GM21515 (cell line): Measurements from ENCODE around the gene UBE2G2.

ENCODE experiments used
- ATAC-seq: cut with Tn5 transposase; IDR thresholded peaks from one replicate; pipeline ENCODE4 v1.9.1; 2021; ENCODE audit not compliant: unreplicated experiment

UBE2G2 gene

DNA sequence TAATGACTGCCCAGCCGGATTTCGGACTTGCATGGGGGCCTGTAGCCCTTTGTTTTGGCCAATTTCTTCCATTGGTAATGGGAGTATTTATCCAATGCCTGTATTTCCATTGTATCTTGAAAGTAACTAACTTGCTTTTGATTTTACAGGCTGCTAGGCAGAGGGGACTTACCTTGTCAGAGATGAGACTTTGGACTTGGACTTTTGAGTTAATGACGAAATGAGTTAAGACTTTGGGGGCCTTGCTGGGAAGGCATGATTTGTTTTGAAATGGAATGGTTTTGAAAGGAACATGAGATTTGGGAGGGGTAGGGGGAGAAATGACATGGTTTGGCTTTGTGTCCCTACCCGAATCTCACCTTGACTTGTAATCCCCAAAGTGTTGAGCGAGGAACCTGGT, 9.6 kb downstream of the UBE2G2 start:
- no peak for ATAC-seq

DNA sequence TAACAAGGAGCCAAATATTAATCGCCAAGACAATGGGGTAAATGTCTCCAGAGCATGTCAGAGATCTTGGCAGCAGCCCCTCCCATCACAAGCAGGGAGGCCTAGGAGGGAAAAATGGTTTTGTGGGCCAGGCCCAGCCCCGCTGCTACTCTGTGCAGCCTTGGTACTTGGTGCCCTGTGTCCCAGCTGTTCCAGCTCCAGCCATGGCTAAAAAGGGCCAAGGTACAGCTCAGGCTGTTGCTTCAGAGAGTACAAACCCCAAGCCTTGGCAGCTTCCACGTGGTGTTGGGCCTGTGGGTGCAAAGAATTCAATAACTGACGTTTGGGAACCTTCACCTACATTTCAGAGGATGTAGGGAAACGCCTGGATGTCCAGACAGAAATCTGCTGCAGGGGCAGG, 10.4 kb downstream of the UBE2G2 start:
- ATAC-seq, result no peak

DNA sequence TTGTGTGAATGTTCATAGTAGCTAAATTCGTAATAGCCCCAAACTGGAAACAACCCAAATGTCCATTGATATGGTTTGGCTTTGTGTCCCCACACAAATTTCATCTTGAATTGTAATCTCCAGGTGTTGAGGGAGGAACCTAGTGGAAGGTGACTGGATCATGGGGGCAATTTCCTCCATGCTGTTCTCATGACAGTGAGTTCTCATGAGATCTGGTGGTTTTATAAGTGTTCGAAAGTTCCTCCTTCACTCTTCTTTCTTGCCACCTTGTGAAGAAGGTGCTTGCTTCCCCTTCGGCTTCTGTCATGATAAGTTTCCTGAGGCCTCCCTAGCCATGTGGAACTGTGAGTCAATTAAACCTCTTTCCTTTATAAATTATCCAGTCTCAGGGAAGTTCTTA, 11.3 kb downstream of the UBE2G2 start:
- ATAC-seq, result no peak

DNA sequence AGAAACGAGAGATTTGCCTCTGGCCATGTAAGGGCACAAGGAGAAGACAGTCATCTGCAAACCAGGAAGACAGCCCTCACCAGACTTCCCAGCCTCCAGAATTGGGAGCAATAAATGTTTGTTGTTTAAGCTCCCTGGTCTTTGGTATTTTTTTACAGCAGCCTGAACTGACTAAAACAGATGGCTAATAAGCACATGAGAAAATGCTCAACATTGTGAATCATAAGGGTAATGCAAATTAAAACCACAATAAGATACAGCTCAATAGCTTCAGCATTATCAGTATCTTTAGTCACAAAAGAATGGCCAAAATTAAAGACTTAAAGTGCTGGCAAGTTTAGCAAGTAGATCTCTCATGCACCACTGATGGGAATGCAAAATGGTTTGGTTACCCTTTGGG, 11.7 kb downstream of the UBE2G2 start:
- ATAC-seq, result no peak

DNA sequence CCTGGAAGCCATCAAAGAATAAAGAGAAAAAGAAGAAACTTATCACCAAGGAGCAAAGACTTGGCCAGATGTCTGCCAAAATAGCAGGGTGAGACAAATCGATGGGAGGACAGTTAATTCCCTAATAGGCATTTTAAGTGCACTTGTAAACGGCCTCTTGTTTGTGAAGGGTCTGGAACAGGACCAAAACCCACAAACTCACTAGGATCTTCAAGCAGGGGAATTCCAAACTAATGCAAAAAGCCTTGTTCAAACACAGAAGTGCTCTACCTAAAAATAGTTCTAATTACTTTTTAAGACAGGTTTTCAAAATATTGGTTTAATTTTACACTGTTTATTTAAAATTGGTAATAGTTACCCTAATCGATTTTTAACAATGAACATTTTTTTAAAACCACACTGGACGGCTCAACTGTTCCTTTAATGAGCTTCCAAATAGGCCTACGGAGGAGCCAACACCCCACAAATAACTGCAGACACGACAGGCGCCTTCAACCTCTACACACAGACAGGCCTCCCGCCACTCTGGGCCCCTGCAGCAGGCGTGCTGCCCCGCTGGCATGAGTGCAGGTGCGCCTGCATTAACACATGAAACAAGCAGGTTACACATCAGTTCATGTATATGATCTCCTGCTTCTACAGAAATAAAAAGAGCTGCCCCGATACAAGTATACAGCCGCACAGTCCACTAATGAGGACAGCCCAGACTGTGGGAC, 15.8 kb downstream of the UBE2G2 start:
- ATAC-seq, result no peak

DNA sequence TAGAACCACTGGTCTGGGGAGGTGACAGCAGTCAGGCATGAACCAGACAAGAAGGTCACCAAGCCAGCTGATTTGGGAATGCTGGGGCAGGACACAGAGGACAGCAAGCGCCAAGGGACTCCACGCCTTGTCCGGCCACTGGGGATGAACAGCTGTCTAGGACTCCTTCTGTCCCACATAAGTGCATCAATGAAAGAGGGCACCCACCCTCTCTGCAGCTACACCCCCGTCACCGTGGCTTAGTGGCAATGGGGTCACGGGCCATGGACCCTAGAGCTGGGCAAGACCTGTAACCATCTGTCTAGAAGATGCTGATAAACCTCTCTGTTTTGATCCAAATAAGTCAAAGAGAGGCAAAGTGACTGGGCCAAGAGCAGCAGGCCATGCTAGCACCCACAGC, 16.8 kb downstream of the UBE2G2 start:
- ATAC-seq, result no peak

DNA sequence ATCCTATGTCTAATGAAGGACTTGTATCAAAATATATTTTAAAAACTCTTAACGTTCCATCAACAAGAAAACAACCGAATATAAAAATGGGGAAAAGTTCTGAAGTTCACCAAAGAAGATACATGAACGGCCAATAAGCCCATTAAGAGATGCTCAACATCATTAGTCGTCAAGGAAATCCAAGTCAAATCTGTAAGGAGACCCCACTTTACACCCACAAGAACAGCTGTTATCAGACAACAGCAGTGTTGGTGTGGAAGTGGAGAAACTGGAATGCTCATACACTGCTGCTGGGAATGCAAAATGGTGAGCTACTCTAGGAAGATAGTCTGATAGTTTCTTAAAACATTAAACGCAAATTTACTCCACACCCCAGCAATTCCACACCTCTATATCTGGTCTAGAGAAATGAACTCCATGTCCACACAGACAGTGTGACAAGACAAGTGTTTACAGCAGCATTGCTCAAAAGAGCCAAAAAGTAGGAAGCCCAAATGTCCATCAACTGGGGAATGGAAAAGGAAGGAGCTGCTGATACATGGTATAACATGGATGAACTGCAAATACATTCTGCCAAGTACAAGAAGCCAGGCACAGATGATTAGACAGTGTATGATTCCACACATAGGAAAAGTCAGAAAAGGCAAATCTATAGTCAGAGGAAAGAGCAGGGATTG, 18.5 kb downstream of the UBE2G2 start:
- ATAC-seq, result no peak

DNA sequence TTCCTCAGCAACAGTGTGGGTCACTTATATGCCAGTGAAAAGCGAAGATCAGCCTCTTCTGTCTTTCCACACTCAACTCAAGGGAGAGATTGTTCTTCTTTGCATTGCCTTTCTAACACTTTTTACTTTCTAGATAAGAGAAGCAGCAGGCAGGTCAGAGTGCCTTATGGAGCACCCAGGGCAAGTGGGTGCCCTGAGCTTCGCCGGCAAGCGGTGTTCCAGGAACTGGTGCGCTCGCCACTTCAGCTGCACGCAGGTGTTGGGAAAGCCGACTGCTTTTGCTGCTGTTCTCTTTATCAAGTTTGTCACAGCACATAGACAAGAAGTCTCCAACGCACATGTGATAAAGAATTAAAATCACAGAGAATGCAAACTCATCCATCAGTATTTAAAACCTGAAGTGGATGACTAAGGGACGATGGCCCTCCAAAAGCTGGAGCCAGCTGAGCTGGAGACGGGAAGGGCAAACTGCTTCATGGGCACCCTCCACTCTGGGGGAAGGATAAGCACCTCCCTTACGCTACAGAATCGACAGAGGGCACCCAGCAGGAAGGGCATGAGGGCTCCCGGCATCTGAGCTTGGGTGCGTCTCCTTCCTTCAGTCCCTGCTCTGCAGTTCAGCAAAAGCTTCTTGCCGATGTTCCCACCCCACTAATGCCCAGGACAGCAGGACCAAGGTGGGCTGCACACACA, 20.7 kb downstream of the UBE2G2 start:
- ATAC-seq, result no peak

DNA sequence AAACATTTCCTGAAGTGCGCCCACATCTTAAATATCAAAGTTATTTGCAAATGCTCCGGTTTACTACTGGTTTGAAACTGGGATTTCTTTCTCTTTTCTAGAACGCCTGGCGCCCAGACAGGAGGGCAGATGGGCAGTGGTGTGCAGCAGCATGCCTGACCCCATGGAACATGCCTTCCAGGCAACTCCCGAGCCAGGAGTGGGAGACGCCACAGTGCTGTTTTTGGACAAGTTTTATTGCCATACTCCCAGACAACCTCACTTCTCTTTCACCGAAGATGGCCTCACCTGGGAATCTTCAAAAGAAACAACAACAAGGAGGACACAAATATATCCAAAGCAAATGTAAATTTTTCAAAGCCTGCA, 21.5 kb downstream of the UBE2G2 start:
- no peak for ATAC-seq

DNA sequence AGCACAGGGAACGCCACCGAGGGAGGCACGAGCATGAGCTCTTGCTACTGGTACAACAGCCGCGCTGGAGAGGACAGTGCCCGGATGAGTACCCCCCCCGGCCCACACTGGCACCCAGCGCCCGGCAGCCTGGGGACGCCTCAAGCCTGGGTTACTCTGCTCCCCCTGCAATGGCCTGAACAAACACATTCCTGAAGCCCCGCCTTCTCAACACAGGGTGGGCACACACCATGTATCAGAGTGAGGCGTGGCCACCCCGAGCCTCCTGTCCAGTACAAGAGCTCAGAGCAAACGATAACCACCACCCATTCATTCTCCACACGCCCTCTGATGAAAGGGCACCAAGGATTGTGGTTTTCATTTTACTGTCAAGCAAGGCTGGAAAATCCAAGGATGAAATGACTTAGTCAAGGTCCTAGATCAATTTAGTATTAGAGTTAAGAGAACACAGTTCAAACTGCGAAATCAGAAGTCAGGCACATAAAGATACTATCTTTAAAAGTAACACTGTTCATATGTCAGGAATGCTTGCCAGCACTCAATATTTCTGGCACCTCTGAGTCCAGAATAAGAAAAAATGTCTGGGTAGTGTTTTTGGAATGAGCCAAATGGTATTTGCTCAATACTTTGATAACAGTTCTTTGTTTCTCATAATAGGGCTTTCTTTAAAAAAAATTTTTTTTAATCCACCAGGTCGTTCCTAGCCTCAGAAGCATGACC, 22.0 kb downstream of the UBE2G2 start:
- ATAC-seq, result no peak

DNA sequence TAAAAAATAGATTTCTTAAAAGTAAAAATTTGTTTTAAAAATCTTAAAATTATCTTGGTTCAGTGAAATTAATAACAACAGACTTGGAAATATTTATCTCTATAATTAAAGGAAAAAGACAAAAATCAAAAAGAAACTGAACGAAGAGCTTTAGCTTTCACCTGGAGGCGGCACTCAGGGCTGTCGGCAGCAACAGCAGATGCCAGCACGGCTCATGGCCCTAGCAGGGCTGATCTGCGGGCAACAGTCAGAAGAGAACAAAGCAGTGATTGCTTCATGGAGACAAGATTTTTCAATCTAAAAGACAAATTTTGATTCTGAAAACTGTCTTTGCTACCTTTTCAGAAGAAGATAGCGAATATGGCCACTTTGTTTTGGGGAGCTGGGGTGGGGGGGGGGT, 22.6 kb downstream of the UBE2G2 start:
- ATAC-seq, result no peak

DNA sequence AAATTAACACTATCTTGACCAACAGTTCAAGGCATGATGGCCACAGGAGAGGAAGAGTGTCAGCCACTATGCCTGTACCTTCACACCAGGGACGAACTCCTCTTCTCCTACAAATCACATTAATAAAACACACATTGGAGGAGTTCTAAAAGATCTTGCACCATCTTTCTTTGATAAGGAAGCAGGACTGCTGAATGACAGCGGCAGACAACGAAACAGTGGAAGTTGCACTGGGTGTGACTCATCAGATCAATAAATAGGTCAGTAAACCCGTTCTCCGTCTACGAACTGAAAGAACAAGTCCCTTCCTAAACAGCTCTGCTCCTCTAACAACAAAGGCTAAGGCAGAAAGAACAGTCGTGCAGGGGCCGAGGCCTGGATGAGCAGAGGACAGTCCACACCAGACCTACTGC, 23.1 kb downstream of the UBE2G2 start:
- ATAC-seq, result no peak

DNA sequence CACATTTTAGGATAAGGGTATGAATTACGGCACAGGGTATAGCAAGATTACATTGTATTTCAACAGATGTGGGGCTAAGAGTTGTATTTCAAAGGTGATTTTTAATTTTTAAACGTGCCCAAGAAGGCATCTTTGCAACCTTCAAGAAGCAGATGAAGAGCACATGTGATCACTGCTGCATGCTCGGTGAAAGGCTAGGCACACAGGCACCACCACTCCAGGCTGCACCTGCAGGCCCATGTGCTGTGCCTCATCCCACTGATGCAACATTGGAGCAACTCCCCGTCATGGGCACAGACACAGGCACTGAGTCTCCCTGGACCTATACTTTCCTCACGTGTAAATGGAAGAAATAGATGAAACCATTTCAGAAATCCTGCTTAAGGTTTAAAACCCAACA, 23.5 kb downstream of the UBE2G2 start:
- ATAC-seq, result no peak

DNA sequence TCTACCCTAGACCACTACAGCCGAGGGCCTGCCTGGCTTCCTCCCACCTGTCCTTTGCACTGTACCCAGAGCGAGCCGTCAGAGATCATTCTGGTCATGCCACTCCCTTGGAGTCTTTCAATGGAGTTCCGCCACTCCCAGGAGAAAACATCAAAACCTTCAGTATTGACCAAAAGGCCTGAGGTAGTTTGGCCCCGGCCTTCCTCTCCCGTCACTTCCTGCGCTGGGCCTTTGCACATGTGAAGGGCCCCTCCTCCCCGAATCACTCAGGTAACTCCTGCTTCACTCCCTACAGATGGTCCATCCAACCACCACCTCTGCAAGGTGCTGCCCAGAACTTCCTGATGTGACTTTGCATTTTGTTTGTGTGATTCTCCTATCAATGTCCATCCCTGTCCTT, 26.6 kb downstream of the UBE2G2 start:
- no peak for ATAC-seq

DNA sequence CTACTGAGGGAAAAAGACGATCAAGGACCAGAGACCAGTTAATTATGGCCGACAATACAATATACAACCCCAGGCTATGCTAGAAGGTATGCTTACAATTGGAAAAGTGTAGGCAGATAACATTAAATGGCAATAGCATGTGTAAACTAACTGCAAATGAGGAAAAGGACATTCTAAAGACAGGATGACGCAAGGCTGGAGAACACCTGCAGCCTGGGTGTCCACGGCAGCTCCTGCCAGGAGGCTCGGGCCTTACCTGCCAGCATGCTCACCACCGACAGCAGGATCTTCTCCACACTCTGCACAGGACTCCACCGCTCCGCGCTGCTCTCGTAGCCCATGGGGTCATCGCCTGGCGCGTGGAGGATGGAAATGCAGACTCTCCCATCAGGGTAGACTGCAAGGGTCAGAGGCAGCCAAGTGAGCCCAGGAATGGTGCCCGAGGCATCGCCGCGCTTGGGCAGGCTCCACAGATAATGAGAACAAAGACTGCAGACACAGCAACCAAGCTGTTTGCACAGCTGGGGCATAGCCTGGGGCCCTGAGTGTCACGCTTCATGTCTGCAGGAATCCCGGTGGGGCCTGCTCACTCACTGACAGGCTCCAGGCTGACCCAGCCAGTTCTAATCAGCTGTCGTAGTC, 28.2 kb downstream of the UBE2G2 start:
- ATAC-seq, result no peak

DNA sequence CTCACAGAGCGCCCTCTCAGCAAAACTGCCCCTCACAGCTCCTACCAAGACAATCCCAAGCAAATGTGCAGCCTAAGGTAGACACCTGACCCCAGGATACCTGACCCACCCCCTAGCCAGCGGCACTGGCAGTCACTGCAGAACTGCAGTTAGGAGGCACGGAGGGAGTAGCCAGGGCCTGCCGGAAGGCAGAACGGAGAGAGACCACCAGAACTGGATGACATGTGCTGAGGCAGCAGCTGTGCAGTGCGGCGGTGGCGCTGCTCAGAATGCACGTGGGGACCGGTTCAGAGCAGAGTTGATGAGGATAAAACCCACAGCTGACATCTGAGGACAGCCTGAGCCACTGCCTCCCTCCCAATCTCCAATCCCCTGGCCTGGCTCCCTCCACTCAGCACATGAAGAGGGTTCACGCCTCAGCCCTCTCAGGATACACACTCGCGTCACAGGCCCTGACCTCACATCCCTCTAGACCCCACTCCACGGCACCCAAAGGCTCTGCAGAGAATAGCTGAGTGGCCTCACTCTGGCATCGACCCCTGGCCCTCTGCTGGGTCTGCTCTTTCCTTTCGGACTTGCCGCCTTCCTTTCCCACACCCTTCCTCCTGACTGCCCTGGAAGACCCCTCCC, 29.6 kb downstream of the UBE2G2 start:
- no peak for ATAC-seq

DNA sequence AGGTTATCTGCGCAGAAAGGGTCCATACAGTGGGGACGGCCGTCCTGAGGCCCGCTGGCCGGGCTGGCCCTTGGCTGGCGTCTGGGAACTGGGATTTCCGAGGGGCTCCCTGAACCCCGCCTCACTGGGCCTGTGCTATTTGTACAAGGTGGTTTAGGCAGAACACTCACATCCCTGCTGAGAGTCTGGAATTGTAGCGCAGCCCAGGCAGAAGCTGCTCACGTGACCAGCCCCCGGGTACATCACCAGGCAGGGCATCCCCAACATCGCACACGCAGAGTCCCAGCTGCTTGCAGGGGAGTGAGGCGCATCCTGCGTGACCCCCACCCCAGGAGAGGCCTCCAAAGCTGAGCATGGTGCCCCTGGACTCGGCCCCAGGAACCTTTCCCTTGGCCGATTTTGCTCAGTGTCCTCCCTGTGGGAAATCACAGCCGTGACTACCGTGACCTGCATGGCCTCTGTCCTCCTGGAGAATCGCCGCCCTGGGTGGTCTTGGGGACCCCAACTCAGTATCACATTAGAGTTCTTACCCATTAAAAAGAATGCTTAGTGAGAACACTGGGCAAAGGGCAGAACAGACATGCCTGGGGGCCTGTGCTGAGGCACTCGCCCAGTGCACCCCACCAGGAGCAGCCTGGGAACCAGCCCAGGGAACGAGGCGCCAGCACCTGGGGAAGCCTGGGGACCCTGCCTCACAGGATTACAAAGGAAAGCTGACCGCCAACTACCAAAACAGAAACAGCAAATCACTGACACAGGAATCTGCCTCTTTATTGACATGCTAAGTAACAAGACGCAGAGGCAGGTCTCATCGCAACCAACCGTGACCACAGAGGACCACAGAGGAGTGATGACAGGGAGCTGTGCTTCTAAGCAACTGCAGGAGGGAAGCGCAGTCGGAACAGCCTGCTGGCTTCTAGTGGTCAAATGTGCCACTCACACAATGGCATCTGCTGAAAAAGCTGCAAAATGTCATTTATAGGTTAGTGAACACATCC, 33.5 kb downstream of the UBE2G2 start:
- no peak for ATAC-seq

DNA sequence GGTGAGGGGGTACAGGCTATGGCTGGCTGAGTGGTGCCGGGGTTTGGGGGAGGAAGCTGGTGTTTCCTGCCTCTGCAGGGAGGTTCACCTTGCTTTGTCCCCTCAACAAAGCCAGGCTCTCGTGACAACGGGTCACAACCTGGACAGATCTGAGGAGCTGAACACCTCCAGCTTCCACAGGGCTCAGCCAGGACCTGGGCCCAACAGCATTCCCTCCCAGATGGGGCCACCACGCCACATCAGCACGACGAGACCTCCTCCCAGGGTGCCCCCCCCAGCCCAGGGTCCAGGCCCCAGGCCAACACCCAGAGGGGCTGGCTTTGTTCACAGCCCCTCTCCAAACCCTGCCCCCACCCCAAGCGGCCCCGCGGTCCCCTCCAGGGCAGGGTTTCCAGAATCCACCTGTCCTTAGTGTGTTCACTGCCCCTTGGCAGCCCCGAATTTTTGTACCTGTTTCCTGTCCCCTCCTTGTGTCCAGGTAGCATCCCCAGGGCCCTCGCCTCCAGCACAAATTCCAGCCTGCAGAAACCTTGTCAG, 34.7 kb downstream of the UBE2G2 start:
- no peak for ATAC-seq
